GM12865 (cell line): ENCODE data around the gene CST7.

Source experiments
- DNase-seq: peaks from one replicate; pipeline ENCODE4 v3.0.0; 2010; ENCODE audit warnings: low read depth
- H3K4me3 ChIP-seq: 2 replicates; pipeline ENCODE4 v1.5.1; 2011; ENCODE audit warnings: mild to moderate bottlenecking, low read depth, low read length, control low read depth
- TF ChIP-seq, protein P1 (sequence below): IDR thresholded peaks from 2 replicates; pipeline ENCODE4 v1.5.1; 2011; ENCODE audit warnings: low read length, control low read depth, low read depth, inconsistent platforms; ENCODE audit not compliant: insufficient read depth; ENCODE audit errors: missing control alignments

Gene CST7

GRCh38 chr20:24984961-24985640 is 36.0 kb downstream of the CST7 start:
- TF ChIP-seq, protein P1, sequence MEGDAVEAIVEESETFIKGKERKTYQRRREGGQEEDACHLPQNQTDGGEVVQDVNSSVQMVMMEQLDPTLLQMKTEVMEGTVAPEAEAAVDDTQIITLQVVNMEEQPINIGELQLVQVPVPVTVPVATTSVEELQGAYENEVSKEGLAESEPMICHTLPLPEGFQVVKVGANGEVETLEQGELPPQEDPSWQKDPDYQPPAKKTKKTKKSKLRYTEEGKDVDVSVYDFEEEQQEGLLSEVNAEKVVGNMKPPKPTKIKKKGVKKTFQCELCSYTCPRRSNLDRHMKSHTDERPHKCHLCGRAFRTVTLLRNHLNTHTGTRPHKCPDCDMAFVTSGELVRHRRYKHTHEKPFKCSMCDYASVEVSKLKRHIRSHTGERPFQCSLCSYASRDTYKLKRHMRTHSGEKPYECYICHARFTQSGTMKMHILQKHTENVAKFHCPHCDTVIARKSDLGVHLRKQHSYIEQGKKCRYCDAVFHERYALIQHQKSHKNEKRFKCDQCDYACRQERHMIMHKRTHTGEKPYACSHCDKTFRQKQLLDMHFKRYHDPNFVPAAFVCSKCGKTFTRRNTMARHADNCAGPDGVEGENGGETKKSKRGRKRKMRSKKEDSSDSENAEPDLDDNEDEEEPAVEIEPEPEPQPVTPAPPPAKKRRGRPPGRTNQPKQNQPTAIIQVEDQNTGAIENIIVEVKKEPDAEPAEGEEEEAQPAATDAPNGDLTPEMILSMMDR = no peak
- DNase-seq = no peak
- H3K4me3 ChIP-seq = no peak overlapping the region

DNA sequence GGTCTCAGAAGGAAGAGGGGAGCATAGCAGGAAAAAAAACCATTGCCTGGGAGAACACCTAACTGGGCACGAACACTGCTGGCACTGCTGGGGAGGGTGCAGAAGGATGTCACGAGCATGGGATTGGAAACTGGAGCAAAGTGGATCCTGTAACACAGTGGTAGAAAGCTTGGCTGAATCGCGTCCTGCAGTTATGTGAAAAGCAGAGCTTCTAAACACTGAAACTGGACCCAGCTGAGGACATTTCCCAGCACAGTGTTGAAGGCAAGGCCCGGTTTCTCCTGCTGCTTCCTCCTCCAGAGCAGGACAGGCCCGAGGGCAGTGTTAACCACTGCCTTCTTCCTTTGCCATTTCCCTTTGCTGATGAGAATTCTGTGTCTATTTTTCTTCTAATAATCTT is 36.7 kb downstream of the CST7 start:
- no peak overlapping the region for H3K4me3 ChIP-seq
- TF ChIP-seq, protein P1 = no peak
- no peak for DNase-seq

DNA sequence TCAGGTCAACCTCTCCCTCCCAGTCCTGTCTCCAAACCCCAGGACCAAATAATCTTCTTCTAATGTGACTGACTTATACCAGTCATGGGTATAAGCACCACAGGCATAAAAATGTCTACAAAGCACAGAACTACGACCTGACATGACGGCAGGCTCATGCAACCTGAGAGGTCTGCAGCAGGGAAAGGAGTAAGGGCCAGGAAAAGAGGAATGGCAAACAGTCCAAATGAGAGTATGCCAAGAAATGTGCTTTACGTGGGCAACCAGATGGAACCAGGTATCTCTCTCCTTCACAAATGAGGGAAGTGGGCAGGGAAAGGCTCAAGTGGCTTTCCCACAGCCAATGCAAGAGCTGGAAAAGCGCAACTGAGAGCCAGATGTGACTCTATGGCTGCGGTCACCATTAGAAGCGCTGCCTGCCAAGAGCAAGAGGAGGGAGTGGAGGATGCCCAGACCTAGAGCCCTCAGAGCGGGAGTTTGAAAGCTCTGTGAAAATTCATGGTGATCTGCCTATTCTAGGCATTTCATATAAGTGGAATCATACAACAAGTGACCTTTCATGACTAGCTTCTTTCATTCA is 37.5 kb downstream of the CST7 start:
- DNase-seq = no peak
- TF ChIP-seq, protein P1 = no peak
- no peak overlapping the region for H3K4me3 ChIP-seq

DNA sequence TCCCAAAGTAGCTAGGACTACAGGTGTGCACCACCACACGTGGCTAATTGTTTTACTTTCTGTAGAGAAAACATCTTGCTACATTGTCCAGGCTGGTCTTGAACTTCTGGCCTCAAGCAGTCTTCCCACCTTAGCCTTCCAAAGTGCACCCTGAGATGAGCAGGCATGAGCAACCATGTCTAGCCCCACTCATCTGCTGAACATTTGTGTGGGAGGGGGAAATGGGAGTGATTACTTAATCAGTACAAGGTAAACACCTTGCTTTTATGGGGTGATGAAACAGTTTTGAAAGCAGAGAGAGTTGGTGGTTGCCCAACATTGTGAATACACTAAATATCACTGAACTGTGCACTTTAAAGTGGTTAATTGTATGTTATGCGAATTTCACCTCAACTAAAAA is 38.2 kb downstream of the CST7 start:
- H3K4me3 ChIP-seq = no peak overlapping the region
- TF ChIP-seq, protein P1 = no peak
- DNase-seq = no peak

- TF ChIP-seq, protein P1 = no peak
- no peak for DNase-seq
- no peak overlapping the region for H3K4me3 ChIP-seq
Measured at GRCh38 chr20:24987873-24988835, 39.1 kb downstream of the CST7 start.

- H3K4me3 ChIP-seq = no peak overlapping the region
- DNase-seq = no peak
- TF ChIP-seq, protein P1 = no peak
Measured at GRCh38 chr20:24989162-24989561, 40.1 kb downstream of the CST7 start.
